IMR-90 (cell line): Measurements from ENCODE around the gene POLR1H. TPM values are rescaled to one million over a fixed set of nuclear protein-coding genes. Genes with fewer than 3 reads are reported as not detected.

Source experiments
- ATAC-seq: fragments of 200-7000 bp; cut with Tn5 transposase; 2 replicates; pipeline ENCODE4 v1.9.1; 2020; ENCODE audit warnings: low read depth, mild to moderate bottlenecking, moderate library complexity
- BruUV-seq: library from RNA; stranded (reverse); fragments of 400-500 nt; replicated peaks from 2 replicates; lab custom pipeline; 2021; lab: Mats Ljungman, UMichigan
- CTCF ChIA-PET: fragments of 300-600 bp; formaldehyde crosslinking; extraction: SDS; loops from one replicate; lab custom pipeline; 2021; ENCODE audit warnings: antibody characterized with exemption; lab: Yijun Ruan, JAX
- POLR2A ChIA-PET: fragments of 300-600 bp; sonication (Branson Sonifier 250); formaldehyde crosslinking; loops from one replicate; lab custom pipeline; 2022; ENCODE audit warnings: antibody characterized with exemption; ENCODE audit not compliant: unreplicated experiment; lab: Charles Lee
- DNase-seq: peaks from one replicate; pipeline ENCODE4 v3.0.0; 2013
- H2AFZ ChIP-seq: replicated peaks from 2 replicates; pipeline ENCODE3; 2013; ENCODE audit warnings: low read length, mild to moderate bottlenecking; ENCODE audit not compliant: poor library complexity
- H2AK5ac ChIP-seq: 2 replicates; pipeline ENCODE4 v1.6.1; 2013; ENCODE audit warnings: low read depth, low read length, inconsistent platforms
- H2AK9ac ChIP-seq: replicated peaks from 2 replicates; pipeline ENCODE3; 2013; ENCODE audit warnings: mild to moderate bottlenecking, low read depth, low read length, moderate library complexity; ENCODE audit not compliant: poor library complexity
- H2BK120ac ChIP-seq: 2 replicates; pipeline ENCODE4 v1.6.1; 2013; ENCODE audit warnings: low read depth, low read length, inconsistent platforms
- H2BK15ac ChIP-seq: 3 replicates; pipeline ENCODE4 v1.6.1; 2013; ENCODE audit warnings: low read depth, low read length, inconsistent platforms
- H2BK20ac ChIP-seq: 2 replicates; pipeline ENCODE4 v1.6.1; 2013; ENCODE audit warnings: low read depth, mild to moderate bottlenecking, inconsistent platforms, low read length, moderate library complexity
- H2BK5ac ChIP-seq: 2 replicates; pipeline ENCODE4 v1.6.1; 2013; ENCODE audit warnings: mild to moderate bottlenecking, low read depth, low read length, inconsistent platforms; ENCODE audit not compliant: poor library complexity, severe bottlenecking
- H3K14ac ChIP-seq: replicated peaks from 2 replicates; pipeline ENCODE4 v1.6.1; 2013; ENCODE audit warnings: low read depth, low read length, inconsistent platforms
- H3K18ac ChIP-seq: 2 replicates; pipeline ENCODE4 v1.6.1; 2013; ENCODE audit warnings: low read depth, low read length, control low read depth
- H3K23ac ChIP-seq: 2 replicates; pipeline ENCODE4 v1.6.1; 2013; ENCODE audit warnings: low read depth, low read length, inconsistent platforms
- H3K27ac ChIP-seq: 2 replicates; pipeline ENCODE4 v1.5.1; 2013; ENCODE audit warnings: mild to moderate bottlenecking, control low read depth, low read length; ENCODE audit not compliant: insufficient read depth
- H3K27me3 ChIP-seq: 2 replicates; pipeline ENCODE4 v1.6.1; 2013; ENCODE audit warnings: low read length; ENCODE audit not compliant: control insufficient read depth, insufficient read depth
- H3K36me3 ChIP-seq: 2 replicates; pipeline ENCODE4 v1.6.1; 2013; ENCODE audit warnings: low read length, mixed read lengths; ENCODE audit not compliant: control insufficient read depth, insufficient read depth
- H3K4ac ChIP-seq: 2 replicates; pipeline ENCODE4 v1.6.1; 2013; ENCODE audit warnings: low read depth, low read length, inconsistent platforms
- H3K4me1 ChIP-seq: 2 replicates; pipeline ENCODE4 v1.6.1; 2013; ENCODE audit warnings: low read length, mixed read lengths; ENCODE audit not compliant: control insufficient read depth, insufficient read depth
- H3K4me2 ChIP-seq: 2 replicates; pipeline ENCODE4 v1.6.1; 2013; ENCODE audit warnings: low read depth, mild to moderate bottlenecking, control low read depth, low read length, moderate library complexity
- H3K4me3 ChIP-seq: 2 replicates; pipeline ENCODE4 v1.5.1; 2013; ENCODE audit warnings: low read depth, mild to moderate bottlenecking, control low read depth, low read length, moderate library complexity; ENCODE audit not compliant: insufficient read depth
- H3K56ac ChIP-seq: 2 replicates; pipeline ENCODE4 v1.6.1; 2013; ENCODE audit warnings: low read length, inconsistent platforms; ENCODE audit not compliant: insufficient read depth; ENCODE audit errors: extremely low read depth
- H3K79me1 ChIP-seq, 2 experiments: 2 replicates each; pipeline ENCODE4 v1.6.1; 2013; ENCODE audit warnings: low read length in 2 of 2, inconsistent platforms in 1 of 2, low read depth in 1 of 2
- H3K9ac ChIP-seq: 2 replicates; pipeline ENCODE4 v1.6.1; 2013; ENCODE audit warnings: low read depth, low read length, control low read depth
- H3K9me1 ChIP-seq: 2 replicates; pipeline ENCODE4 v1.6.1; 2013; ENCODE audit warnings: low read length, inconsistent platforms; ENCODE audit not compliant: insufficient read depth
- H3K9me3 ChIP-seq: 2 replicates; pipeline ENCODE4 v1.6.1; 2013; ENCODE audit warnings: low read length; ENCODE audit not compliant: control insufficient read depth, insufficient read depth
- H4K20me1 ChIP-seq: 2 replicates; pipeline ENCODE4 v1.6.1; 2013; ENCODE audit warnings: low read length, inconsistent platforms; ENCODE audit not compliant: insufficient read depth
- H4K5ac ChIP-seq: 2 replicates; pipeline ENCODE4 v1.6.1; 2013; ENCODE audit warnings: mild to moderate bottlenecking, low read depth, low read length, control low read depth
- H4K8ac ChIP-seq, 2 experiments: 2 replicates each; pipeline ENCODE4 v1.6.1; 2013; ENCODE audit warnings: low read depth in 2 of 2, low read length in 2 of 2, control low read depth in 1 of 2, inconsistent platforms in 1 of 2
- H4K91ac ChIP-seq: 2 replicates; pipeline ENCODE4 v1.6.1; 2013; ENCODE audit warnings: low read depth, low read length, inconsistent platforms; ENCODE audit not compliant: insufficient read depth
- BHLHE40 ChIP-seq: fragments of 150-350 bp; IDR thresholded peaks from 2 replicates; pipeline ENCODE4 v1.6.1; 2016; ENCODE audit warnings: mild to moderate bottlenecking, low read depth, low read length
- CEBPB ChIP-seq: IDR thresholded peaks from 2 replicates; pipeline ENCODE4 v1.6.1; 2012; ENCODE audit warnings: low read depth, low read length, improper control_type of control experiment
- CTCF ChIP-seq: conservative IDR thresholded peaks from 2 replicates; pipeline ENCODE4 v1.5.1; 2012; ENCODE audit warnings: mild to moderate bottlenecking, low read depth, low read length, improper control_type of control experiment
- ELK1 ChIP-seq: fragments of 150-350 bp; IDR thresholded peaks from 2 replicates; pipeline ENCODE4 v1.6.1; 2016; ENCODE audit warnings: low read depth, mild to moderate bottlenecking, low read length, moderate library complexity, borderline replicate concordance
- whole genome bisulfite sequencing, 2 experiments: methylation state at CpG; one replicate each; pipeline versions ENCODE4 v1.1.5 to v1.1.7; 2013; ENCODE audit warnings: missing lambda C conversion rate in 2 of 2; ENCODE audit not compliant: insufficient read length in 1 of 2; ENCODE audit errors: extremely low coverage in 2 of 2; 5-methylcytosine and 5-hydroxymethylcytosine counted together
- dilution Hi-C: fragments of 300-500 bp; cut with HindIII; formaldehyde crosslinking; loops from one replicate; pipeline ENCODE4 v1.14.3; 2018; ENCODE audit warnings: low sequenced_read_pairs; ENCODE audit not compliant: unreplicated experiment
- in situ Hi-C: fragments of 300-500 bp; cut with MboI; formaldehyde crosslinking; loops from 3 replicates; pipeline ENCODE4 v1.14.3; 2019; ENCODE audit warnings: low sequenced_read_pairs, inconsistent platforms, mixed read lengths
- intact Hi-C: fragments of 100-400 bp; cut with micrococcal nuclease; formaldehyde crosslinking; loops from 2 replicates; pipeline ENCODE4 v1.10.0; 2022
- polyA plus RNA-seq, 3 experiments: library from polyadenylated mRNA; depleted of rRNA; stranded (reverse); fragments of >200 nt; gene quantifications; 2 replicates each; pipeline ENCODE4 v1.2.3, GENCODE V29; 2012; ENCODE audit warnings: low replicate concordance in 1 of 3
- total RNA-seq: library from RNA; depleted of rRNA; stranded (reverse); fragments of >200 nt; gene quantifications from 2 replicates; pipeline ENCODE4 v1.2.3, GENCODE V29; 2012

The POLR1H gene
- total and polyA plus RNA-seq, 2 of the 4 experiments (the other 2 are of a cell fraction) = 24.6 to 34.6 TPM

- H3K27ac ChIP-seq = no peak overlapping the region; the same call in 1 of the 2 replicates
- H3K4me1 ChIP-seq = peaks cover 6% of the 10 kb centered on the region
- H3K9me1 ChIP-seq = peaks cover 8% of the 10 kb centered on the region
- H2AFZ ChIP-seq = peak overlapping the region; percentile 16
- no peak overlapping the region for H2AK5ac ChIP-seq
- peak overlapping the region; percentile 37 for H3K4me2 ChIP-seq
- H3K18ac ChIP-seq = no peak overlapping the region
- H3K14ac ChIP-seq = 0 out of 2 replicates have a peak overlapping the region, but pooled peaks have one; percentile 13
- intact Hi-C loops (no loop called here), in situ Hi-C loops (no loop called here), dilution Hi-C loops (no loop called here)
- no peaks in the 10 kb centered on the region for H3K9me3 ChIP-seq
- WGBS, 2 experiments = no CpG with 5 or more reads among the region's 2 CpGs
- H4K5ac ChIP-seq = no peak overlapping the region
- ChIA-PET POLR2A (no interaction called here), CTCF (no interaction called here)
- H3K79me1 ChIP-seq = no peaks in the 10 kb centered on the region; a peak in 1 of 4 replicates
- ATAC-seq (peak; percentile 93), DNase-seq (peak; percentile 89)
- H3K4ac ChIP-seq = no peak overlapping the region
- H2BK5ac ChIP-seq = no peak overlapping the region
- H2BK15ac ChIP-seq = no peak overlapping the region
- no peaks in the 10 kb centered on the region; the same call in 1 of the 2 replicates for H4K20me1 ChIP-seq
- no peak overlapping the region for H3K9ac ChIP-seq
- no peak overlapping the region for H2AK9ac ChIP-seq
- no peak overlapping the region for H4K8ac ChIP-seq
- no TSS peak for BruUV-seq
- H2BK120ac ChIP-seq = no peak overlapping the region
- no peaks in the 10 kb centered on the region for H3K27me3 ChIP-seq
- TF ChIP-seq BHLHE40 (0 out of 2 replicates have a peak, but pooled peaks have one; percentile 12), CEBPB (peak; percentile 41; the same call in 1 of the 2 replicates), CTCF (no peak), ELK1 (no peak)
- H3K4me3 ChIP-seq = no peak overlapping the region
- H4K91ac ChIP-seq = no peak overlapping the region
- H3K36me3 ChIP-seq = no peaks in the 10 kb centered on the region
- no peak overlapping the region for H3K23ac ChIP-seq
- no peak overlapping the region for H2BK20ac ChIP-seq
- H3K56ac ChIP-seq = no peak overlapping the region
Observed at GRCh38 chr6:30044630-30045029, 16.4 kb upstream of the POLR1H start.
